ENCODE data around the gene ERBB4.

GRCh38 chr2:211665299-211665698, 873.3 kb downstream of the ERBB4 start:
- no peak for TF ChIP-seq CTCF (IDR thresholded peaks at IDR 0.05)
- TF ChIP-seq POLR2A (IDR thresholded peaks at IDR 0.05), result no peak

Measured in lower leg skin (tissue), 3 donors.